HG02588 (cell line): ENCODE data around the gene OGA.

Experiments
- ATAC-seq: cut with Tn5 transposase; IDR thresholded peaks from one replicate; pipeline ENCODE4 v1.9.1; 2021; ENCODE audit warnings: mild to moderate bottlenecking, moderate library complexity; ENCODE audit not compliant: unreplicated experiment

Gene OGA

GRCh38 chr10:101837748-101838147, 19.5 kb upstream of the OGA start:
- no peak for ATAC-seq

GRCh38 chr10:101835362-101835761, 17.1 kb upstream of the OGA start:
- no peak for ATAC-seq

- ATAC-seq: no peak
Observed at GRCh38 chr10:101834341-101834740, 16.1 kb upstream of the OGA start.

GRCh38 chr10:101833466-101833865, 15.2 kb upstream of the OGA start:
- no peak for ATAC-seq

GRCh38 chr10:101832325-101832771, 14.1 kb upstream of the OGA start:
- no peak for ATAC-seq

GRCh38 chr10:101831169-101831811, 13.0 kb upstream of the OGA start:
- no peak for ATAC-seq

GRCh38 chr10:101830322-101831168, 12.3 kb upstream of the OGA start:
- peak; percentile 58 for ATAC-seq

GRCh38 chr10:101829561-101830315, 11.5 kb upstream of the OGA start:
- ATAC-seq: peak; percentile 3

GRCh38 chr10:101828766-101829551, 10.7 kb upstream of the OGA start:
- no peak for ATAC-seq

GRCh38 chr10:101827919-101828600, 9.8 kb upstream of the OGA start:
- ATAC-seq: no peak

GRCh38 chr10:101826852-101827434, 8.7 kb upstream of the OGA start:
- no peak for ATAC-seq

GRCh38 chr10:101824736-101825135, 6.5 kb upstream of the OGA start:
- no peak for ATAC-seq

- peak; percentile 7 for ATAC-seq
Observed at GRCh38 chr10:101818872-101819633, 809 bp upstream of the OGA start.

- no peak for ATAC-seq
Observed at GRCh38 chr10:101817337-101818118, 716 bp downstream of the OGA start.

- no peak for ATAC-seq
Observed at GRCh38 chr10:101816913-101817336, 1.3 kb downstream of the OGA start.

GRCh38 chr10:101816376-101816775, 1.9 kb downstream of the OGA start:
- ATAC-seq: no peak

- ATAC-seq: no peak
Observed at GRCh38 chr10:101814466-101815071, 3.7 kb downstream of the OGA start.

- ATAC-seq: no peak
Observed at GRCh38 chr10:101812606-101813005, 5.6 kb downstream of the OGA start.
